Hepatocyte (in vitro differentiated cells): ENCODE data around the gene CEACAM8.

Source experiments
- CTCF ChIP-seq: fragments of 200-600 bp; sonication (generic); IDR thresholded peaks from 2 replicates; pipeline ENCODE4 v1.5.1; 2016; ENCODE audit warnings: antibody characterized with exemption, mild to moderate bottlenecking; ENCODE audit not compliant: poor library complexity
- EZH2 ChIP-seq: fragments of 200-600 bp; sonication (generic); IDR thresholded peaks from 2 replicates; pipeline ENCODE4 v1.6.1; 2016; ENCODE audit warnings: antibody characterized with exemption, mild to moderate bottlenecking, borderline replicate concordance
- EZH2phosphoT487 ChIP-seq: fragments of 200-600 bp; sonication (generic); IDR thresholded peaks from one replicate; pipeline ENCODE4 v1.6.1; 2018; ENCODE audit warnings: antibody characterized with exemption, mild to moderate bottlenecking, low read depth, moderate library complexity; ENCODE audit not compliant: unreplicated experiment, severe bottlenecking

GRCh38 chr19:42547929-42548328 lies 46.8 kb downstream of the CEACAM8 start:
- TF ChIP-seq CTCF (no peak), EZH2 (no peak), EZH2phosphoT487 (no peak)
